A673 (cell line): Measurements from ENCODE around the gene STUB1. TPM values are rescaled to one million over a fixed set of nuclear protein-coding genes. Genes with fewer than 3 reads are reported as not detected.

Source experiments
- BruUV-seq: library from RNA; stranded (reverse); fragments of 400-500 nt; replicated peaks from 2 replicates; lab custom pipeline; 2021; lab: Mats Ljungman, UMichigan
- CTCF ChIA-PET: fragments of 300-600 bp; sonication (Branson Sonifier 250); formaldehyde crosslinking; loops from one replicate; lab custom pipeline; 2022; ENCODE audit warnings: antibody characterized with exemption; lab: Charles Lee
- POLR2A ChIA-PET: fragments of 300-600 bp; sonication (Branson Sonifier 250); formaldehyde crosslinking; loops from one replicate; lab custom pipeline; 2022; ENCODE audit warnings: antibody characterized with exemption; ENCODE audit not compliant: low non-redundant PET; lab: Charles Lee
- DNase-seq: peaks from one replicate; pipeline ENCODE4 v3.0.0-alpha.2; 2015; ENCODE audit warnings: low spot score
- H3K27ac ChIP-seq: fragments of 200-600 bp; sonication (generic); 2 replicates; pipeline ENCODE4 v1.5.1; 2016; ENCODE audit warnings: mixed run types, low read depth, mild to moderate bottlenecking, mixed read lengths, antibody characterized with exemption, low read length; ENCODE audit not compliant: poor library complexity, severe bottlenecking
- H3K27me3 ChIP-seq: fragments of 200-600 bp; sonication (generic); replicated peaks from 2 replicates; pipeline ENCODE4 v1.6.1; 2017; ENCODE audit warnings: mixed run types, low read depth, mild to moderate bottlenecking, mixed read lengths, antibody characterized with exemption, low read length; ENCODE audit not compliant: insufficient read depth, poor library complexity
- H3K36me3 ChIP-seq: fragments of 200-600 bp; sonication (generic); 2 replicates; pipeline ENCODE4 v1.6.1; 2016; ENCODE audit warnings: mixed run types, mild to moderate bottlenecking, mixed read lengths, antibody characterized with exemption, low read length; ENCODE audit not compliant: insufficient read depth, poor library complexity, severe bottlenecking
- H3K4me1 ChIP-seq: fragments of 200-600 bp; sonication (generic); 2 replicates; pipeline ENCODE4 v1.6.1; 2017; ENCODE audit warnings: mixed run types, mild to moderate bottlenecking, mixed read lengths, antibody characterized with exemption, low read length; ENCODE audit not compliant: insufficient read depth, poor library complexity, severe bottlenecking
- H3K4me3 ChIP-seq: fragments of 200-600 bp; sonication (generic); 2 replicates; pipeline ENCODE4 v1.5.1; 2016; ENCODE audit warnings: low read depth, mixed run types, mild to moderate bottlenecking, mixed read lengths, low read length; ENCODE audit not compliant: poor library complexity, severe bottlenecking
- H3K9me3 ChIP-seq: fragments of 200-600 bp; sonication (generic); 2 replicates; pipeline ENCODE4 v1.6.1; 2016; ENCODE audit warnings: mixed run types, low read depth, mild to moderate bottlenecking, mixed read lengths, antibody characterized with exemption, low read length; ENCODE audit not compliant: poor library complexity, severe bottlenecking
- EZH2 ChIP-seq: fragments of 200-600 bp; sonication (generic); IDR thresholded peaks from 2 replicates; pipeline ENCODE4 v1.6.1; 2017; ENCODE audit warnings: borderline replicate concordance, low read depth, mild to moderate bottlenecking, mixed read lengths, antibody characterized with exemption, low read length; ENCODE audit not compliant: poor library complexity, severe bottlenecking
- intact Hi-C: fragments of 100-400 bp; cut with micrococcal nuclease; formaldehyde crosslinking; loops from one replicate; pipeline ENCODE4 v1.10.0; 2022; ENCODE audit not compliant: unreplicated experiment
- total RNA-seq: library from RNA; stranded (reverse); gene quantifications from 2 replicates; pipeline ENCODE4 v1.2.3, GENCODE V29; 2021
- TF ChIP-seq, protein P1 (sequence below): fragments of 300-800, 200-600 bp; sonication (generic); conservative IDR thresholded peaks from 2 replicates; pipeline ENCODE4 v1.5.1; 2017; ENCODE audit warnings: low read depth, mild to moderate bottlenecking, antibody characterized with exemption, low read length, moderate library complexity, mixed read lengths

Gene STUB1
- total RNA-seq, 1 experiment from 2014 or later, result 88.2 TPM

DNA sequence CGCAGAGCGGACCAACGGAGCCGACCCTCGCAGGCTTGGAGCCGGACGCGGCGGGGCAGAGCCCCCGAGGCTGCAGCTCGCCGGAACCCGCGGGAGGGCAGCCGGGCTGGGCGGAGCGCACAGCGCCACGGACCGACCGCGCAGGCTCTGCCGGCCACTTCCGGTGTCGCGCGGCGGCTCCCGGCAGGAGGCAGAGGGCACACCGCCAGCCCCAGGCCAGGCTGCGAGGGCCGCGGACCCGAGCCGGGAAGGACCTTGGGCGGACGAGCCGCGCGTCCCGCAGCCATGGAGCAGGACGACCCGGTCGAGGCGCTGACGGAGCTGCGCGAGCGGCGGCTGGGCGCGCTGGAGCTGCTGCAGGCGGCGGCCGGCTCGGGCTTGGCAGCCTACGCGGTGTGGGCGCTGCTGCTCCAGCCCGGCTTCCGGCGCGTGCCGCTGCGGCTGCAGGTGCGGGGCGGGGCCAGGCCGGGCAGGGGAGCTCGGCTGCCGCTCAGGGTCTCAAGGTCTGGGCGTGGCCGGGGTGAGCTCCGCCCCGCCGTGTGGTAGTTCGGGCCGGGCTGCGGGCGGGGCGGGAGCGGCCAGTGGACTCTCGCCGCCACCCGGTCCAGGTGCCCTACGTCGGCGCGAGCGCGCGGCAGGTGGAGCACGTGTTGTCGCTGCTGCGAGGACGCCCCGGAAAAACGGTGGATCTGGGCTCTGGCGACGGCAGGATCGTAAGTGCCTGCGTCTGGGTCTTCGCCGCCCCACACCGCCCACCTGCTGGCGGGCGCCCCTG is 41.0 kb downstream of the STUB1 start, which contains the start of gene ANTKMT:
Gene ANTKMT (plus strand): TSS at position 157 of the 775 bp plus-strand sequence. CDS start 129 bp downstream, at position 286.
- DNase-seq, result peak; percentile 90
- H3K4me3 ChIP-seq, result peak within 1 kb of the TSS; percentile 69
- peaks cover 20% of the 10 kb centered on the region for H3K27me3 ChIP-seq
- intact Hi-C loops, result no loop called here
- TF ChIP-seq EZH2, result no peak
- TF ChIP-seq, protein P1, sequence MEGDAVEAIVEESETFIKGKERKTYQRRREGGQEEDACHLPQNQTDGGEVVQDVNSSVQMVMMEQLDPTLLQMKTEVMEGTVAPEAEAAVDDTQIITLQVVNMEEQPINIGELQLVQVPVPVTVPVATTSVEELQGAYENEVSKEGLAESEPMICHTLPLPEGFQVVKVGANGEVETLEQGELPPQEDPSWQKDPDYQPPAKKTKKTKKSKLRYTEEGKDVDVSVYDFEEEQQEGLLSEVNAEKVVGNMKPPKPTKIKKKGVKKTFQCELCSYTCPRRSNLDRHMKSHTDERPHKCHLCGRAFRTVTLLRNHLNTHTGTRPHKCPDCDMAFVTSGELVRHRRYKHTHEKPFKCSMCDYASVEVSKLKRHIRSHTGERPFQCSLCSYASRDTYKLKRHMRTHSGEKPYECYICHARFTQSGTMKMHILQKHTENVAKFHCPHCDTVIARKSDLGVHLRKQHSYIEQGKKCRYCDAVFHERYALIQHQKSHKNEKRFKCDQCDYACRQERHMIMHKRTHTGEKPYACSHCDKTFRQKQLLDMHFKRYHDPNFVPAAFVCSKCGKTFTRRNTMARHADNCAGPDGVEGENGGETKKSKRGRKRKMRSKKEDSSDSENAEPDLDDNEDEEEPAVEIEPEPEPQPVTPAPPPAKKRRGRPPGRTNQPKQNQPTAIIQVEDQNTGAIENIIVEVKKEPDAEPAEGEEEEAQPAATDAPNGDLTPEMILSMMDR, result no peak
- POLR2A ChIA-PET, result no interaction called here
- CTCF ChIA-PET, result interaction anchor here (0.6 to 1.9 kb wide), 3 partner anchors 9 to 35 kb away, joined by 3 to 8 read pairs (median 4); no protein-coding TSS in a partner anchor
- H3K27ac ChIP-seq, result peak within 1 kb of the TSS; percentile 83
- peaks cover 8% of the 10 kb centered on the region for H3K4me1 ChIP-seq
- H3K9me3 ChIP-seq, result no peaks in the 10 kb centered on the region
- H3K36me3 ChIP-seq, result no peaks in the 10 kb centered on the region
- BruUV-seq, result no TSS peak

DNA sequence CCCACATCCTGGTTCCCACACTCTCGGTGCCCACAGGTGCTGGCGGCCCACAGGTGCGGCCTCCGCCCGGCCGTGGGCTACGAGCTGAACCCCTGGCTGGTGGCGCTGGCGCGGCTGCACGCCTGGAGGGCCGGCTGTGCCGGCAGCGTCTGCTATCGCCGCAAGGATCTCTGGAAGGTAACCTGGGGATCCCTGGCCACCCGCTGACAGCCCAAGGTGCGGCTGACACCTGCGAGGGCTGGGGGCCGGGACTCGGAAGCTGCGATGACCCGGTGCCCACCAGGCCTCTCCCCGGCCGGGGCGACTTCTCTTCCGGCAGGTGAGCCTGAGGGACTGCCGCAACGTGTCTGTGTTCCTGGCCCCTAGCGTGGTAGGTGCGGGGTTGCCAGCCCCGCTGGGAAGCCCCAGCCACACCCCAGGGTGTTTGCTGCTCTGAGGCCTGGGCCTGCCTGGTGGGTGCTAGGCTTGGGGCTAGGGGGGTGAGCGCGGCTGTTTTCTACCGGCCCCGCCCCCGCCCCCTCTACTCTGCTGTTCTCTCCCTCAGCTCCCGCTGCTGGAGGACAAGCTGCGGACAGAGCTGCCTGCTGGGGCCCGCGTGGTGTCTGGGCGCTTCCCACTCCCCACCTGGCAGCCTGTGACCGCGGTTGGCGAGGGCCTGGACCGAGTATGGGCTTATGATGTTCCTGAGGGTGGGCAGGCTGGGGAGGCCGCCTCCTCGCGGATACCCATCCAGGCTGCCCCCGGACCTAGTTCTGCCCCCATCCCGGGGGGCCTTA is 41.7 kb downstream of the STUB1 start:
- CTCF ChIA-PET, result interaction anchor here (0.6 kb wide), 1 partner anchor 35 kb away, joined by 3 read pairs; no protein-coding TSS in a partner anchor
- Histone ChIP-seq H3K36me3 (no peaks in the 10 kb centered on the region), H3K9me3 (no peaks in the 10 kb centered on the region), H3K4me3 (peak overlapping the region; percentile 69), H3K27me3 (peaks cover 12% of the 10 kb centered on the region), H3K27ac (no peak overlapping the region), H3K4me1 (peaks cover 8% of the 10 kb centered on the region)
- TF ChIP-seq, protein P1, result no peak
- no peak for TF ChIP-seq EZH2
- intact Hi-C loops, result no loop called here
- BruUV-seq, result TSS peak; percentile 45
- POLR2A ChIA-PET, result no interaction called here
- no peak for DNase-seq

GRCh38 chr16:722835-723633 is 42.8 kb downstream of the STUB1 start:
- no TSS peak for BruUV-seq
- CTCF ChIA-PET, result no interaction called here

More at GRCh38 chr16:722835-723633, 42.8 kb downstream of the STUB1 start:
- intact Hi-C loops, result no loop called here
- Histone ChIP-seq H3K27ac (no peak overlapping the region), H3K9me3 (no peaks in the 10 kb centered on the region), H3K4me1 (peaks cover 15% of the 10 kb centered on the region), H3K27me3 (peaks cover 2% of the 10 kb centered on the region), H3K36me3 (no peaks in the 10 kb centered on the region), H3K4me3 (no peak overlapping the region)
- POLR2A ChIA-PET, result interaction anchor here (0.5 kb wide), 1 partner anchor 1243 kb away, joined by 3 read pairs; no protein-coding TSS in a partner anchor
- no peak for TF ChIP-seq EZH2
- TF ChIP-seq, protein P1, result no peak
- no peak for DNase-seq
